Measurements from ENCODE around the gene CRLF1. TPM values are rescaled to one million over a fixed set of nuclear protein-coding genes. Genes with fewer than 3 reads are reported as not detected.

CRLF1 gene
- total RNA-seq, 2 experiments from 2014 or later: 1.3 TPM; not detected in 1

GRCh38 chr19:18636183-18636968 lies 29.8 kb upstream of the CRLF1 start:
- CTCF ChIA-PET (ENCODE audit: unreplicated experiment): no interaction called here
- no peaks in the 10 kb centered on the region for H3K9me3 ChIP-seq (ENCODE audit: low read length)
- peak overlapping the region; percentile 73 for H3K4me2 ChIP-seq (ENCODE audit: low read length)
- no peak for TF ChIP-seq EZH2phosphoT487 (IDR thresholded peaks at IDR 0.05; ENCODE audit: borderline replicate concordance, low read depth, low read length)
- TF ChIP-seq, protein P1, sequence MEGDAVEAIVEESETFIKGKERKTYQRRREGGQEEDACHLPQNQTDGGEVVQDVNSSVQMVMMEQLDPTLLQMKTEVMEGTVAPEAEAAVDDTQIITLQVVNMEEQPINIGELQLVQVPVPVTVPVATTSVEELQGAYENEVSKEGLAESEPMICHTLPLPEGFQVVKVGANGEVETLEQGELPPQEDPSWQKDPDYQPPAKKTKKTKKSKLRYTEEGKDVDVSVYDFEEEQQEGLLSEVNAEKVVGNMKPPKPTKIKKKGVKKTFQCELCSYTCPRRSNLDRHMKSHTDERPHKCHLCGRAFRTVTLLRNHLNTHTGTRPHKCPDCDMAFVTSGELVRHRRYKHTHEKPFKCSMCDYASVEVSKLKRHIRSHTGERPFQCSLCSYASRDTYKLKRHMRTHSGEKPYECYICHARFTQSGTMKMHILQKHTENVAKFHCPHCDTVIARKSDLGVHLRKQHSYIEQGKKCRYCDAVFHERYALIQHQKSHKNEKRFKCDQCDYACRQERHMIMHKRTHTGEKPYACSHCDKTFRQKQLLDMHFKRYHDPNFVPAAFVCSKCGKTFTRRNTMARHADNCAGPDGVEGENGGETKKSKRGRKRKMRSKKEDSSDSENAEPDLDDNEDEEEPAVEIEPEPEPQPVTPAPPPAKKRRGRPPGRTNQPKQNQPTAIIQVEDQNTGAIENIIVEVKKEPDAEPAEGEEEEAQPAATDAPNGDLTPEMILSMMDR (conservative IDR thresholded peaks at IDR 0.05; ENCODE audit: low read length): no peak
- no peaks in the 10 kb centered on the region for H4K20me1 ChIP-seq (ENCODE audit: insufficient read depth, low read length)
- H3K79me2 ChIP-seq (ENCODE audit: insufficient read depth, low read depth, low read length): no peaks in the 10 kb centered on the region
- no peaks in the 10 kb centered on the region for H3K36me3 ChIP-seq (ENCODE audit: insufficient read depth, low read length)
- BruUV-seq (replicated peaks): no TSS peak
- POLR2A ChIA-PET: no interaction called here
- intact Hi-C loops (cut with micrococcal nuclease; ENCODE audit: unreplicated experiment): loop anchor here (2.0 kb wide), 1 partner anchor 48 kb away; the partner anchor contains the start of gene REX1BD
- H2AFZ ChIP-seq (ENCODE audit: low read length): peak overlapping the region; percentile 62
- peak overlapping the region; percentile 73 for H3K4me3 ChIP-seq (ENCODE audit: low read depth, low read length, poor library complexity, severe bottlenecking)
- H3K4me1 ChIP-seq (ENCODE audit: insufficient read depth, low read length, poor library complexity, severe bottlenecking): peaks cover 19% of the 10 kb centered on the region
- H3K27ac ChIP-seq (ENCODE audit: low read depth, low read length, poor library complexity, severe bottlenecking): peak overlapping the region; percentile 17
- H3K9me2 ChIP-seq (ENCODE audit: insufficient read depth, low read length): no peaks in the 10 kb centered on the region
- peak; percentile 95 for DNase-seq (ENCODE audit: low spot score)

- Histone ChIP-seq H3K4me3 (ENCODE audit: low read depth, low read length, poor library complexity, severe bottlenecking) (no peak overlapping the region), H3K27ac (ENCODE audit: low read depth, low read length, poor library complexity, severe bottlenecking) (no peak overlapping the region), H4K20me1 (ENCODE audit: insufficient read depth, low read length) (no peaks in the 10 kb centered on the region), H2AFZ (ENCODE audit: low read length) (peak overlapping the region; percentile 18; the same call in 1 of the 2 replicates), H3K4me1 (ENCODE audit: insufficient read depth, low read length, poor library complexity, severe bottlenecking) (peaks cover 19% of the 10 kb centered on the region), H3K4me2 (ENCODE audit: low read length) (peak overlapping the region; percentile 41), H3K36me3 (ENCODE audit: insufficient read depth, low read length) (no peaks in the 10 kb centered on the region), H3K79me2 (ENCODE audit: insufficient read depth, low read depth, low read length) (no peaks in the 10 kb centered on the region), H3K9me2 (ENCODE audit: insufficient read depth, low read length) (no peaks in the 10 kb centered on the region), H3K9me3 (ENCODE audit: low read length) (no peaks in the 10 kb centered on the region)
- intact Hi-C loops (cut with micrococcal nuclease; ENCODE audit: unreplicated experiment): loop anchor here (2.0 kb wide), 1 partner anchor 47 kb away; the partner anchor contains the start of gene REX1BD
- TF ChIP-seq, protein P1 (conservative IDR thresholded peaks at IDR 0.05; ENCODE audit: low read length): no peak
- TF ChIP-seq EZH2phosphoT487 (IDR thresholded peaks at IDR 0.05; ENCODE audit: borderline replicate concordance, low read depth, low read length): no peak
- POLR2A ChIA-PET: no interaction called here
- no TSS peak for BruUV-seq (replicated peaks)
- no peak for DNase-seq (ENCODE audit: low spot score)
- CTCF ChIA-PET (ENCODE audit: unreplicated experiment): interaction anchor here (1.0 kb wide), 1 partner anchor 19 kb away, joined by 4 read pairs; no protein-coding TSS in a partner anchor
Measured at GRCh38 chr19:18635831-18636182, 29.2 kb upstream of the CRLF1 start.
